ENCODE measurements around the gene HHEX. TPM values are rescaled to one million over a fixed set of nuclear protein-coding genes. Genes with fewer than 3 reads are reported as not detected.

Gene HHEX
- polyA plus RNA-seq, 1 donor (not counting 4 experiments of a cell fraction or from before 2014, with no cell fraction given): not detected

DNA sequence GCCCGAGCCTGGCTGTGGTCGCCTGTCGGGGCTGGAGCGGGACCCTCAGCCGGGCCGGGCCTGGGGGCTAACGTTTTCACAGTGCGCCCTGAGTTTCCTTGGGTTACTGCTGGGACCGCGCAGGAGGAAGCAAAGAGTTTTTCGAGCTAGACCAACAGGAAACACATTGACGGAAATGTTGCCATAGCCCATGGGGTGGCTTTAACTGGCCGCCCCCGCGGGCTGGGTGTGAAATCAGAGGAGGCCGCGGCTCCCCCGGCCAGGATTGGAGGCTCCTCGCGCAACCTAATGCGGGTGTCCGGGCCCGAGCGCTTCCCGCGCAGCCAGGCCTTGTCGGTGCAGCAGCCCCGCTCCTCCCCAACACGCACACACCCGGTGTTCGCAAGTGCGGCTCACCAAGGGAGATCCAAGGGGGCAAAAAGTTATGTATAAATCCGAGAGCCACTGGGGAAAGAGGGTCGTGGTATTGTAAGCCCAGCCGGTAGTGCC lies 1.9 kb downstream of the HHEX start:
- Histone ChIP-seq H3K9me1 (ENCODE audit: control insufficient read depth, extremely low read depth, insufficient read depth, low read length) (no peaks in the 10 kb centered on the region), H3K79me2 (ENCODE audit: control insufficient read depth, insufficient read depth, low read length) (no peaks in the 10 kb centered on the region), H3K4me2 (ENCODE audit: control insufficient read depth, extremely low read depth, insufficient read depth, low read depth, low read length) (no peak overlapping the region), H2AFZ (ENCODE audit: control insufficient read depth, low read length) (no peak overlapping the region), H3K4me1 (ENCODE audit: control insufficient read depth, extremely low read depth, insufficient read depth, low read length) (peaks cover 3% of the 10 kb centered on the region), H3K27ac (ENCODE audit: control insufficient read depth, insufficient read depth, low read length) (no peak overlapping the region), H3K9me3 (ENCODE audit: control insufficient read depth, low read depth, low read length) (peaks cover 2% of the 10 kb centered on the region), H3K36me3 (ENCODE audit: control insufficient read depth in 2 of 2, extremely low read depth in 1 of 2, insufficient read depth in 2 of 2, low read length in 2 of 2) (no peaks in the 10 kb centered on the region), H3K4me3 (ENCODE audit: control insufficient read depth in 2 of 3, extremely low read depth in 1 of 3, insufficient read depth in 2 of 3, low read depth in 1 of 3, low read length in 3 of 3) (no peak overlapping the region), H4K20me1 (ENCODE audit: control insufficient read depth, extremely low read depth, insufficient read depth, low read length) (no peaks in the 10 kb centered on the region), H3K27me3 (ENCODE audit: control insufficient read depth, extremely low read depth, insufficient read depth, low read length) (peaks cover 70% of the 10 kb centered on the region), H3K9ac (ENCODE audit: control insufficient read depth, extremely low read depth, insufficient read depth, low read length) (no peak overlapping the region)
- TF ChIP-seq, protein P1, sequence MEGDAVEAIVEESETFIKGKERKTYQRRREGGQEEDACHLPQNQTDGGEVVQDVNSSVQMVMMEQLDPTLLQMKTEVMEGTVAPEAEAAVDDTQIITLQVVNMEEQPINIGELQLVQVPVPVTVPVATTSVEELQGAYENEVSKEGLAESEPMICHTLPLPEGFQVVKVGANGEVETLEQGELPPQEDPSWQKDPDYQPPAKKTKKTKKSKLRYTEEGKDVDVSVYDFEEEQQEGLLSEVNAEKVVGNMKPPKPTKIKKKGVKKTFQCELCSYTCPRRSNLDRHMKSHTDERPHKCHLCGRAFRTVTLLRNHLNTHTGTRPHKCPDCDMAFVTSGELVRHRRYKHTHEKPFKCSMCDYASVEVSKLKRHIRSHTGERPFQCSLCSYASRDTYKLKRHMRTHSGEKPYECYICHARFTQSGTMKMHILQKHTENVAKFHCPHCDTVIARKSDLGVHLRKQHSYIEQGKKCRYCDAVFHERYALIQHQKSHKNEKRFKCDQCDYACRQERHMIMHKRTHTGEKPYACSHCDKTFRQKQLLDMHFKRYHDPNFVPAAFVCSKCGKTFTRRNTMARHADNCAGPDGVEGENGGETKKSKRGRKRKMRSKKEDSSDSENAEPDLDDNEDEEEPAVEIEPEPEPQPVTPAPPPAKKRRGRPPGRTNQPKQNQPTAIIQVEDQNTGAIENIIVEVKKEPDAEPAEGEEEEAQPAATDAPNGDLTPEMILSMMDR (optimal IDR thresholded peaks at IDR 0.05 in 1 of 3, IDR thresholded peaks at IDR 0.05 in 1 of 3, conservative IDR thresholded peaks at IDR 0.05 in 1 of 3; ENCODE audit: extremely low read depth in 1 of 3, insufficient read depth in 2 of 3, low read length in 3 of 3): no peak
- TF ChIP-seq EZH2 (IDR thresholded peaks at IDR 0.05; ENCODE audit: low read length): no peak
- dilution Hi-C loops (cut with MboI; ENCODE audit: extremely low pct_ligation_motif_present, low sequenced_read_pairs): no loop called here
- FAIRE-seq (no peak), DNase-seq (ENCODE audit: low read depth, low spot score) (no peak)

DNA sequence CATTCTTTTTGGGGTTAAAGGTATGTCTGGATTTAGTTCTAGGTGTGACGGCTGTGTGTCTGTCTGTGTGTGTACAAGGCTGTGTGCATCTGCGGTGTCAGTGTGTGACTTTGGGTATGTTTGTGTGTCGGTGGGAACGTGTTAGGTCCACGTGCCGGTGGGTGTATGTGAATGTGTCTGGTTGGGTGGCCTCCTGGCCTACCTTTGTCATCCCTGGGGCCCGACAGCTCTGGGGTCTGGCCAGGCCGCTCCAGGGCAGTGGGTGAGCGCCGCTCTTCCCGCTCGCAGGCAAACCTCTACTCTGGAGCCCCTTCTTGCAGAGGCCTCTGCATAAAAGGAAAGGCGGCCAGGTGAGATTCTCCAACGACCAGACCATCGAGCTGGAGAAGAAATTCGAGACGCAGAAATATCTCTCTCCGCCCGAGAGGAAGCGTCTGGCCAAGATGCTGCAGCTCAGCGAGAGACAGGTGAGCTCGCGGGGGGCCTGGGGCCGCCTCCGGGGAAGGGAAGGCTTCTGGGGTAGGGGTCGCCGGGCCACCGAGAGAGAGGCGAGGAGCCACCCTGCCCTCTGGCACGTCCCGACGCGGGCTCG lies 2.4 kb downstream of the HHEX start:
- Histone ChIP-seq H4K20me1 (ENCODE audit: control insufficient read depth, extremely low read depth, insufficient read depth, low read length) (no peaks in the 10 kb centered on the region), H3K27ac (ENCODE audit: control insufficient read depth, insufficient read depth, low read length) (no peak overlapping the region), H3K9ac (ENCODE audit: control insufficient read depth, extremely low read depth, insufficient read depth, low read length) (no peak overlapping the region), H3K4me1 (ENCODE audit: control insufficient read depth, extremely low read depth, insufficient read depth, low read length) (peaks cover 3% of the 10 kb centered on the region), H3K9me3 (ENCODE audit: control insufficient read depth, low read depth, low read length) (peaks cover 2% of the 10 kb centered on the region), H3K79me2 (ENCODE audit: control insufficient read depth, insufficient read depth, low read length) (no peaks in the 10 kb centered on the region), H3K36me3 (ENCODE audit: control insufficient read depth in 2 of 2, extremely low read depth in 1 of 2, insufficient read depth in 2 of 2, low read length in 2 of 2) (no peaks in the 10 kb centered on the region), H3K9me1 (ENCODE audit: control insufficient read depth, extremely low read depth, insufficient read depth, low read length) (no peaks in the 10 kb centered on the region), H3K27me3 (ENCODE audit: control insufficient read depth, extremely low read depth, insufficient read depth, low read length) (peaks cover 75% of the 10 kb centered on the region), H3K4me2 (ENCODE audit: control insufficient read depth, extremely low read depth, insufficient read depth, low read depth, low read length) (peak overlapping the region; percentile 57), H2AFZ (ENCODE audit: control insufficient read depth, low read length) (no peak overlapping the region), H3K4me3 (ENCODE audit: control insufficient read depth in 2 of 3, extremely low read depth in 1 of 3, insufficient read depth in 2 of 3, low read depth in 1 of 3, low read length in 3 of 3) (no peak overlapping the region)
- DNase-seq (ENCODE audit: low read depth, low spot score): no peak
- dilution Hi-C loops (cut with MboI; ENCODE audit: extremely low pct_ligation_motif_present, low sequenced_read_pairs): no loop called here
- TF ChIP-seq EZH2 (IDR thresholded peaks at IDR 0.05; ENCODE audit: low read length): peak; percentile 40
- TF ChIP-seq, protein P1 (optimal IDR thresholded peaks at IDR 0.05 in 1 of 3, IDR thresholded peaks at IDR 0.05 in 1 of 3, conservative IDR thresholded peaks at IDR 0.05 in 1 of 3; ENCODE audit: extremely low read depth in 1 of 3, insufficient read depth in 2 of 3, low read length in 3 of 3): no peak
- no peak for FAIRE-seq
